SHP77 treated with DMSO at 0.1 percent for 48 hours (cell line): ENCODE measurements around the gene TMEM164.
"Not testable (repeated sequence)": the region's sequence is repeated elsewhere in the genome, so short reads cannot be mapped to it uniquely, and the experiment has no call there.

Source experiments
- DNase-seq: peaks from one replicate; lab custom pipeline; 2025; lab: John Stamatoyannopoulos, UW

Gene TMEM164

GRCh38 chrX:110002300-110003166 lies at the start of gene TMEM164:
Gene TMEM164, plus strand, starts transcription at chrX:110003114. Its CDS starts 661 bp downstream, at chrX:110003775.
- DNase-seq = peak; percentile 57

DNA sequence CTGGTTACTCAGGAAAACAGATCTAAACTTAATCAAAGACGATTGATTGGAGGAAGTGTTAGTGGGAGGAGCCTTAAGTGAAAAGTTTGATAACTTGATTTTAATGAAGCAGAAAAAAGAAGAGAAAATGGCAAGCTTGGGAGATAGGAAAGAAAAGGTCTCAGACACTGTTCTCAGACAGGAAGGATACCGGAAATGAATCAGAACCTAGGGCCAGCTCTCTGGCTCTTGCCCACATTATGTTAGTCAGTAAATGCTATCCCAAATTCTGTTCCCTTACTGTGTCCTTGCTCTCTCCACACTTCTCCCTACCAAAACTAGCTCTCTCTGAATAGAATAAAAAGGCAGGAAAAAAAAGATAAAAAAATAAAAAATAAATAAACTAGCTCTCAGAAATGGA lies 48.6 kb upstream of the TMEM164 start:
- DNase-seq = no peak

DNA sequence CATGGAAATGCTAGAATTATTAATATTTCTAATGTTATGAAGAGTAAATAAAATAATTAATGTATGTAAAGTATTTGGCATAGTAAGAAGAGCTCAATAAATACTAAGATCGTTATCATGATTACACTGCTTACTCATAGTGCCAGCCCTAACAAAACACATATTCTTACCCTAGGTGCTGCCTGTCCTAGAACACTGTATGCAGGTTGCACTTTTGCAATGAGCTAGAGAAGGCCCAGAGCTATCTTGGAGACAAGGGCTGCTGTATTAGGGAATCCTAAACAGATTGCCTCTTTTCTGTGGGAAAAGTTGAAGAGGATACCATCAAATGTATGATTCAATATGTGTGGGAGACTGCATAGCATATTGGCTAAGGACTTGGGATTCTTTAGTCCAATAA lies 48.0 kb upstream of the TMEM164 start:
- DNase-seq = no peak

DNA sequence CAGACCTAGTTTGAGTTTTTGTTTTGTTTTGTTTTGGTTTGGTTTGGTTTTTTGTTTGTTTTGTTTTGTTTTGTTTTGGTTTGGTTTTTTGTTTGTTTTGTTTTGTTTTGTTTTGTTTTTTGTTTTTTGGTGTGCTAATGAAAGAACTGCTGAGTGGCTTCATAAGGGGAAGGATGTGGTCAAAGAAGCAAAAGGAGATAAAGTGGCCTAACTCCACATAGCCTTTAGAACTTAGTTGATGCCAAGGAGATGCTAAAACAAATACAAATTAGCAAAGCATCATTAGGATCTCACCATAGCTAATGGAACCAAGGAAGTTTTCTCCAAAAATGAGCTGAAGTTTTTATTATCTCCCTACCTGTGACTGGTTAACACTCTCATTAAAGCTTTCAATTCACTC lies 44.6 kb upstream of the TMEM164 start:
- DNase-seq = no peak

GRCh38 chrX:109959356-109959871 lies 43.5 kb upstream of the TMEM164 start:
- DNase-seq = no peak

DNA sequence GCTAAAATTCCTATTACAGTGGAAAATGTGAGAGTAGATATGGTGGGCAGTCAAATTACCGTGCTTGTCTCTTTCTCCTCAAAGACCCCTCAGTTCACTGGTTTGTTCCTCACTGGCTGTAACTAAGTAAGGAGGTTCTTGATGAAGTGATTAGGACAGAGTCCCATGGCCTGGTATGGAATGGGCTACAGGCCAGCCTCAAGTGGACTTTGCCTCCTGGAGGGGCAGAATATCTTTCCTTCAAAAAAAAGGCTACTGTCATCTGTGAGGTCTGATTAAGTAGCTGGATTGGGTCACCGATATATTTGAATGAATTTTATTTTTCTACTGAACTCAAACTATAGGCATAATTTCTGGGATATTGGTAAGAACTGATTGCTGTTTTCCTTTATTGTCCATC lies 38.5 kb upstream of the TMEM164 start:
- no peak for DNase-seq

DNA sequence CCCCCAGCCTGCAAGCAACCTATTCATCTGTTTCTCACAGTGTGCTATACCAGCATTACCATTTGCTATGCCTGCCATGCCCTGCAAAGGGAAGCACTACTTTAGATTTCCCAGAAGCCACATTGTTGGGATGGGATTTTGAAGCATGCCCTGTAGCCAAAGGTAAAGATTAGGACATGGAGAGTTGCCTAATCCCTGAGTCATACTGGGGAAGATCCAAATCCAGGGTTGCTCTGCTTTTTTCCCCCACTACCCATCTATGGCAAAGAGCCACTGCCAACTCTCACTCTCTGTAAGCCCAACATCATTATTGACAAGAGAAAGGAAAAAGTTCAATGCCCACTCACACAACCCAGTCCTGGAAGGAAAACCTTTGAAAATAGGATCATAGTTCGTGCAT lies 36.7 kb upstream of the TMEM164 start:
- no peak for DNase-seq

DNA sequence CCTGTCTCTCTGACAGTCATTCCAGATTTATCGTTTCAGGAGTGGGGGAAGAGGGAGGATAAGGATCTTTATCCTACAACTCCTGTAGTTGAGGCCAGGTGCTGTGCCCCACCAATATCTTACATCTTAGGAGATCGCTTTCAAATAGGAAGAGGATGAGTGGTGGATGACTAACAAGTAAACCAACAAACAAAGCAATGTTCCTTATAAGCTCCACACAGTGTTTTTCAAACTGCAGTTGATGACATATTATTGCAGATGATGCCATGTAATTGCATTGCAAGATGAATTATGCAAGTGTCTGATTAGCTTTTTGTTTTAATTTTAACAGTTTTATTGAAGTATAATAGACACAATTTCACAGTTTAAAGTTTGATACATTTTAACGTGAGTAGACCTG lies 35.8 kb upstream of the TMEM164 start:
- no peak for DNase-seq

- DNase-seq = not testable (repeated sequence)
Observed at GRCh38 chrX:109970841-109971240, 32.1 kb upstream of the TMEM164 start.

GRCh38 chrX:109974906-109975655 lies 27.8 kb upstream of the TMEM164 start:
- DNase-seq = no peak

DNA sequence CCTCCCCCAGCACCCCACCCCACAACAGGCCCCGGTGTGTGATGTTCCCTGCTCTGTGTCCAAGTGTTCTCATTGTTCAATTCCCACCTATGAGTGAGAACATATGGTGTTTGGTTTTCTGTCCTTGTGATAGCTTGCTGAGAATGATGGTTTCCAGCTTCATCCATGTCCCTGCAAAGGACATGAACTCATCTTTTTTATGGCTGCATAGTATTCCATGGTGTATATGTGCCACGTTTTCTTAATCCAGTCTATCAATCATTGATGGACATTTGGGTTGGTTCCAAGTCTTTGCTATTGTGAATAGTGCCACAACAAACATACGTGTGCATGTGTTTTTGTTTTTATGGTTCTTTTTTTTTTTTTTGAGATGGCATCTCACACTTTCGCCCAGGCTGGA lies 17.7 kb upstream of the TMEM164 start:
- DNase-seq = not testable (repeated sequence)

DNA sequence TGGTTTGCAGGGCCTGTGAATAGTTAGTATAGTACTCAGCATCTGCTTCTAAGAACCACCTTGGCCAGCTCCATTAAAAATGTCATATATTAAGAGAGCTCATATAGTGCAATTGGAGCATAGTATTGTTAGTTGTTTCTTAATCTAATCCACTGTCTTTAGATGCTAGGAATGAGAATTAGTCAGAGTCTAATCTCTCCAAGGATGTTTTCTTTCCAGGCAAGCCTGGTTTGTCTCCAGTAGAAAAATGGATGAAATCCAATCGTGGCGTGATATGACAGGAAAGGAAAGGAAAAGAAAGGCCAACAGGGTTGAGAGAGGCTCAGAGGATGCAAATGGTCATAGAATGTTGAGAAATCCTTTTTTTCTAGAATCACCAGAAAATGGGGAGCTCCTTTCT lies 15.0 kb upstream of the TMEM164 start:
- DNase-seq = no peak

GRCh38 chrX:109990582-109991276 lies 12.2 kb upstream of the TMEM164 start:
- no peak for DNase-seq

DNA sequence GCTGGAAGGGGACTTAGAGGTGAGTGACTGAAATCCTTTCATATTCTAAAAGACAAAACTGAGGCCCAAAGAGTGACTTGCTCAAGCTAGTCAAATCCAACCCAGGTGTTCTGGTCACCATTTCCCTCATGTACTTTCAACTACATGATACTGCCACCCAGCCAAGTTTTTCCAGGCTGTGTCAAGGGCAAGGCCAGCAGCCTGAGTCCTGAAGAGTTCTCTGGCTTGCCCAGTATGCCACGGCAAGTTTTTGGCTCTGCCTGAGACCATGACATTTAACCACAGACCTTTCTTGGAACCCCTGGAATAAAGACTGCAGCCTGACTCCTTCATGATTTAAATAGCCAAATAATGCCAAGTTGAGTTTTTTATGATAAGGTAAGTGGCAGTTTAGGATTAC lies 10.7 kb upstream of the TMEM164 start:
- no peak for DNase-seq

DNA sequence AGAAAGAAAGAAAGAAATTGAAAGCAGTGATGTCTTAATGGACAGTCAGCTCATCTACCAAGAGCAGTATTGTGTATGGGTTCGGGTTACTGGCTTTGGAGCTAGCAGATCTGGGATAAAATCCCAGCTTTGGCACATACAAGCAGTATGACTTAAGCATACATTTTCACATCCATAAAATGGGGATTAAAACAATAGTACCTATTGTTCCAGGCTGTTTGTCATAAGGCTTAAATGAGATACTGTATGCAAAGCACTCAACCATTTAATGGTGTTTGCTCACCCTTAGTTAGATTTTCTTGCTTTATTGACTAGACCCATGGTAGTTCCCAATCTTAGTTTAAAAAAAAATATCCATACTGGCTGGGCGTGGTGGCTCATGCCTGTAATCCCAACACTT lies 7.8 kb upstream of the TMEM164 start:
- DNase-seq = no peak

GRCh38 chrX:109997786-109998452 lies 5.0 kb upstream of the TMEM164 start:
- DNase-seq = no peak

DNA sequence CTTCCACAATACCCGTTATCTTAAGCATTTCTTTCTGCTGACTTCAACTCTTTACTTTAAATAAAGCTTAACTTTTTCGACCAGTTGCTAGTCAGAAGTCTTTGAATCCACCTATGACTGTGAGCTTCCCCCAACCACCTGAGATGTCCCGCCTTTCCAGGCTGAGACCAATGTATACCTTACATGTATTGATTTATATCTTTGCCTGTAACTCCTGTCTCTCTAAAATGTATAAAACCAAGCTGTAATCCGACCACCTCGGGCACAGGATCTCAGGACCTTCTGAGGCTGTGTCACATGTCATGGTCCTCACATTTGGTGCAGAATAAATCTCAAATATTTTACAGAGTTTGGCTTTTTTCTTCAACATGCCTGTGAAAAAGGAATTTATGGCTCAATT lies 2.9 kb upstream of the TMEM164 start:
- DNase-seq = no peak

DNA sequence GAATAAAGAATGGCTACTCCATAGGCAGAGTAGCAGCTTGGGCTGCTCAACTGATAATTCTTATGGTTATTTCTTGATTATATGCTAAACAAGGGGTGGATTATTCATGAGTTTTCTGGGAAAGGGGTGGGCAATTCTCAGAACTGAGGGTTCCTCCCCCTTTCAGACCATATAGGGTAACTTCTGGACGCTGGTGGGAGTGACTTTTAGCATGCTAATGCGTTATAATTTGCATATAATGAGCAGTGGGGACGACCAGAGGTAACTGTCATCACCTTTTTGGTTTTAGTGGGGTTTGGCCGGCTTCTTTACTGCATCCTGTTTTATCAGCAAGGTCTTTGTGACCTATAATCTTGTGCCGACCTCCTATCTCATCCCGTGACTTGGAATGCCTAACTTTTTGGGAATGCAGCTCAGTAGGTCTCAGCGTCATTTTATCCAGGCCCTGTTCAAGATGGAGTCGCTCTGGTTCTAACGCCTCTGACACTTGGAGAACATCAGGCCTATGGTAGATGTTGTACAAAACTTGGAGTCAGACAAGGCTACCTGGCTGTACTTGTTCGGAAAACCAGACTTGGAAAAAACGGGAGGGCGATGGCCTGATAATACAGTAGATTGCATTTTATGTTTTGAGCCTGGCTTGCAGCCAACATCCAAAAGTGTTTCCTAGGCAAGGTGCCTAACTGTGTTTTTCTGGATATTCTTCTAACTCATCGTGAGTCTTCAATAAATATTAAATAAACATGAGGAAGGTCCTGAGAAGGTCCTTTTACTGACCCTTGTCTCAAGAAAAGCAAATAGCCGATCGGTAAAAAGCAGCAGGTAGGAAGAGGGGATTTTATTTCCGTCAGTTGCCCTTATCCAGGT lies 1.8 kb upstream of the TMEM164 start:
- DNase-seq = no peak

DNA sequence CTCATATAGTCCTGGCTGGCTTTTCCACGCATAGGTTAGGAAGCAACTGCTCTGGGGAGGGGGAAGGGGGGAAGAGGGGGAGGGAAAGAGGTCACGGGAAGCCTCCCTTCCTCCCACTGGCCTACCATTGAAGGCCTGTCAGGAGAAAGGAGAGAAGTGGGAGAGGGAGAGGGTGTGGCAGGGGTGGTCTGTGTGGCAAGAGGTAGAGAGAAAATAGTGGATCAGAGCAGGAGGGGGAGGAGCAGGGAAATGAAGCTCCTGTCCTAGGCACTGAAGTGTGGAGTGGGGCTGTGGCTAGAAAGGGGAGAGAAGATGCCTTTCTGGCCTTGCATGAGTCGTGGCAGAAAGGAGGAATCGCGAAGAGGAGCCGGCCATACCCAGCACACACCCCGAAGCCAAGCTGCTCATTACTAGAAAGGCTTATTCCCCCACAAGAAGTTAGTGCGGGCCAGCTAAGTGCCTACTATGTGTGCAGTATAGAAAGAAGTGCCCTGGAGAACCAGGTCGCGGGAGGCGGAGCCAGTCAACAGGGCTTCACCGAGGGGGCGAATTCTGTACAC lies 1.1 kb upstream of the TMEM164 start:
- DNase-seq = no peak
